Measurements from ENCODE around the gene FAM3A.
"Not testable (repeated sequence)": the region's sequence is repeated elsewhere in the genome, so short reads cannot be mapped to it uniquely, and the experiment has no call there.

DNA sequence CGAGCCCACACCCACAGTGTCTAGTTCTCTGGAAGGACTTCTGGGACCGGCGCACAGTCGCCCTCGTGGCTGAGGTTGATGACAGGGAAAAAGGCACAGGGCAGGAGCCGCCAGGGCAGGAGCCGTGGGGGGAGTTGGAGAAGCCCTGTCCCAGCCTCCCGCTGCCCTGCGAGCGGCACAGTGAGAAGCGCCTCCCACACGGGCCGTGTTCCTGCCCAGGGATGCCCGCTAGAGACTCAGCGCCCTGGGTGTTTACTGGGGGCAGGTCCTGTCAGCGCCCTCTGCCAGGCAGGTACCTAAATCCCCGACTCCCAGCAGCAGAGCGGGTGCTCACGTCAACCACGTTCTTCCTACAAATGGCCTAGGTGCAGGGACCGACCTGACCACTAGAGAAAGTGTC is 42.9 kb upstream of the FAM3A start:
- TF ChIP-seq, protein P1, sequence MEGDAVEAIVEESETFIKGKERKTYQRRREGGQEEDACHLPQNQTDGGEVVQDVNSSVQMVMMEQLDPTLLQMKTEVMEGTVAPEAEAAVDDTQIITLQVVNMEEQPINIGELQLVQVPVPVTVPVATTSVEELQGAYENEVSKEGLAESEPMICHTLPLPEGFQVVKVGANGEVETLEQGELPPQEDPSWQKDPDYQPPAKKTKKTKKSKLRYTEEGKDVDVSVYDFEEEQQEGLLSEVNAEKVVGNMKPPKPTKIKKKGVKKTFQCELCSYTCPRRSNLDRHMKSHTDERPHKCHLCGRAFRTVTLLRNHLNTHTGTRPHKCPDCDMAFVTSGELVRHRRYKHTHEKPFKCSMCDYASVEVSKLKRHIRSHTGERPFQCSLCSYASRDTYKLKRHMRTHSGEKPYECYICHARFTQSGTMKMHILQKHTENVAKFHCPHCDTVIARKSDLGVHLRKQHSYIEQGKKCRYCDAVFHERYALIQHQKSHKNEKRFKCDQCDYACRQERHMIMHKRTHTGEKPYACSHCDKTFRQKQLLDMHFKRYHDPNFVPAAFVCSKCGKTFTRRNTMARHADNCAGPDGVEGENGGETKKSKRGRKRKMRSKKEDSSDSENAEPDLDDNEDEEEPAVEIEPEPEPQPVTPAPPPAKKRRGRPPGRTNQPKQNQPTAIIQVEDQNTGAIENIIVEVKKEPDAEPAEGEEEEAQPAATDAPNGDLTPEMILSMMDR (conservative IDR thresholded peaks at IDR 0.05), result not testable (repeated sequence)
- TF ChIP-seq EZH2 (IDR thresholded peaks at IDR 0.05; ENCODE audit: low read depth), result not testable (repeated sequence)

Data from PC-9 (cell line).